WTC11 (cell line): ENCODE data around the gene COL1A1. TPM values are rescaled to one million over a fixed set of nuclear protein-coding genes. Genes with fewer than 3 reads are reported as not detected.
A peak's percentile ranks its signal among the peaks of the same experiment; 100 is the strongest.

Source experiments
- ATAC-seq: fragments of 200-7000 bp; cut with Tn5 transposase; 2 replicates; pipeline ENCODE4 v1.10.0; 2021; ENCODE audit warnings: mild to moderate bottlenecking, moderate library complexity
- CTCF ChIA-PET: fragments of 300-600 bp; sonication (Branson Sonifier 250); formaldehyde crosslinking; loops from one replicate; lab custom pipeline; 2021; ENCODE audit warnings: antibody characterized with exemption; lab: Charles Lee
- POLR2A ChIA-PET: fragments of 350-600 bp; sonication (Branson Sonifier 250); formaldehyde crosslinking; loops from one replicate; lab custom pipeline; 2021; ENCODE audit warnings: antibody characterized with exemption; lab: Charles Lee
- DNase-seq: peaks from one replicate; pipeline ENCODE4 v3.0.0; 2021; ENCODE audit warnings: low spot score
- H3K27ac Mint-ChIP-seq: 2 replicates; pipeline ENCODE4 v1.8.0; 2021; ENCODE audit warnings: mixed read lengths
- H3K27me3 Mint-ChIP-seq: 2 replicates; pipeline ENCODE4 v1.8.0; 2021; ENCODE audit warnings: low read depth, mild to moderate bottlenecking, moderate library complexity, mixed read lengths
- H3K36me3 Mint-ChIP-seq: 2 replicates; pipeline ENCODE4 v1.8.0; 2021; ENCODE audit warnings: mixed read lengths
- H3K4me1 Mint-ChIP-seq: 2 replicates; pipeline ENCODE4 v1.8.0; 2022; ENCODE audit warnings: mixed read lengths
- H3K4me3 Mint-ChIP-seq: 2 replicates; pipeline ENCODE4 v1.8.0; 2021; ENCODE audit warnings: mild to moderate bottlenecking, moderate library complexity, mixed read lengths
- H3K9me3 Mint-ChIP-seq: 2 replicates; pipeline ENCODE4 v1.8.0; 2021; ENCODE audit warnings: mixed read lengths
- AFF4 ChIP-seq: sonication (generic); formaldehyde crosslinking; IDR thresholded peaks from 2 replicates; pipeline ENCODE4 v1.8.1; 2023; ENCODE audit warnings: mild to moderate bottlenecking, missing genetic modification reagents, borderline replicate concordance
- ARID4B ChIP-seq: sonication (generic); formaldehyde crosslinking; IDR thresholded peaks from 2 replicates; pipeline ENCODE4 v1.8.0; 2023; ENCODE audit warnings: missing genetic modification reagents, mild to moderate bottlenecking, borderline replicate concordance
- ATF2 ChIP-seq: sonication (generic); formaldehyde crosslinking; IDR thresholded peaks from 2 replicates; pipeline ENCODE4 v1.8.1; 2022; ENCODE audit warnings: low read depth, missing genetic modification reagents, borderline replicate concordance
- CBFB ChIP-seq: sonication (generic); formaldehyde crosslinking; IDR thresholded peaks from 2 replicates; pipeline ENCODE4 v1.8.1; 2022; ENCODE audit warnings: mild to moderate bottlenecking, low read depth, missing genetic modification reagents
- E2F5 ChIP-seq: sonication (generic); formaldehyde crosslinking; IDR thresholded peaks from 2 replicates; pipeline ENCODE4 v1.8.1; 2022; ENCODE audit warnings: mild to moderate bottlenecking, moderate library complexity, missing genetic modification reagents
- FOXJ3 ChIP-seq: sonication (generic); formaldehyde crosslinking; IDR thresholded peaks from 2 replicates; pipeline ENCODE4 v1.9.0; 2021; ENCODE audit warnings: missing genetic modification reagents, mild to moderate bottlenecking, borderline replicate concordance
- MXD4 ChIP-seq: fragments of 250-450 bp; sonication (Bioruptor Pico); IDR thresholded peaks from 2 replicates; pipeline ENCODE4 v1.8.0; 2021; ENCODE audit warnings: mild to moderate bottlenecking, moderate library complexity, borderline replicate concordance
- NR3C1 ChIP-seq: sonication (generic); formaldehyde crosslinking; conservative IDR thresholded peaks from 2 replicates; pipeline ENCODE4 v1.8.1; 2023; ENCODE audit warnings: low read depth, mild to moderate bottlenecking, missing genetic modification reagents
- SMAD4 ChIP-seq: sonication (generic); formaldehyde crosslinking; IDR thresholded peaks from 2 replicates; pipeline ENCODE4 v1.8.0; 2022; ENCODE audit warnings: mild to moderate bottlenecking, missing genetic modification reagents
- SOX15 ChIP-seq: fragments of 250-450 bp; sonication (Bioruptor Pico); IDR thresholded peaks from 2 replicates; pipeline ENCODE4 v1.9.0; 2021; ENCODE audit warnings: mild to moderate bottlenecking
- USF1 ChIP-seq: sonication (generic); formaldehyde crosslinking; IDR thresholded peaks from 2 replicates; pipeline ENCODE4 v1.8.0; 2022; ENCODE audit warnings: mild to moderate bottlenecking, missing genetic modification reagents
- USF2 ChIP-seq: sonication (generic); formaldehyde crosslinking; IDR thresholded peaks from 2 replicates; pipeline ENCODE4 v1.8.1; 2023; ENCODE audit warnings: mild to moderate bottlenecking, missing genetic modification reagents, moderate library complexity
- ZNF121 ChIP-seq: sonication (generic); formaldehyde crosslinking; IDR thresholded peaks from 2 replicates; pipeline ENCODE4 v1.8.0; 2023; ENCODE audit warnings: missing genetic modification reagents
- ZNF263 ChIP-seq: sonication (generic); formaldehyde crosslinking; IDR thresholded peaks from 2 replicates; pipeline ENCODE4 v1.8.1; 2022; ENCODE audit warnings: low read depth, mild to moderate bottlenecking, moderate library complexity, missing genetic modification reagents
- total RNA-seq: library from RNA; stranded (reverse); gene quantifications from 3 replicates; pipeline ENCODE4 v1.2.3, GENCODE V29; 2021

Gene COL1A1
- total RNA-seq, 1 experiment from 2014 or later = 52.1 TPM

- peaks cover 19% of the 10 kb centered on the region for H3K27me3 Mint-ChIP-seq
- CTCF ChIA-PET = interaction anchor here (0.7 to 6.2 kb wide), 9 partner anchors 9 to 125 kb away, joined by 3 to 52 read pairs (median 4); partner anchors contain the start of genes PDK2 and TMEM92
- H3K9me3 Mint-ChIP-seq = no peaks in the 10 kb centered on the region
- H3K36me3 Mint-ChIP-seq = peaks cover 5% of the 10 kb centered on the region
- peaks cover 39% of the 10 kb centered on the region for H3K4me1 Mint-ChIP-seq
- ATAC-seq (no peak), DNase-seq (no peak)
- TF ChIP-seq E2F5 (no peak), ZNF263 (peak; percentile 86)
- H3K4me3 Mint-ChIP-seq = peak overlapping the region; percentile 80
- POLR2A ChIA-PET = no interaction called here
- no peak overlapping the region for H3K27ac Mint-ChIP-seq
These were observed 52.4 kb downstream of the COL1A1 start for GRCh38 chr17:50149091-50149416.

GRCh38 chr17:50148226-50149090 is 53.0 kb downstream of the COL1A1 start:
- peak overlapping the region; percentile 62 for H3K4me3 Mint-ChIP-seq
- no peaks in the 10 kb centered on the region for H3K9me3 Mint-ChIP-seq
- H3K36me3 Mint-ChIP-seq = peaks cover 6% of the 10 kb centered on the region
- no peak for ATAC-seq
- POLR2A ChIA-PET = interaction anchor here (0.9 kb wide), 1 partner anchor 10 kb away, joined by 3 read pairs; no protein-coding TSS in a partner anchor
- CTCF ChIA-PET = interaction anchor here (0.7 to 6.2 kb wide), 11 partner anchors 8 to 54 kb away, joined by 3 to 52 read pairs (median 7); partner anchors contain the start of genes PDK2 and SAMD14
- no peak overlapping the region for H3K27ac Mint-ChIP-seq
- DNase-seq = no peak
- H3K27me3 Mint-ChIP-seq = peaks cover 19% of the 10 kb centered on the region
- no peak for TF ChIP-seq CBFB (CRISPR knock-in tag)
- peak; percentile 68 for TF ChIP-seq USF2
- no peak for TF ChIP-seq ZNF121 (CRISPR knock-in tag)
- 0 out of 2 replicates have a peak, but pooled peaks have one; percentile 31 for TF ChIP-seq ARID4B (CRISPR knock-in tag)
- 0 out of 2 replicates have a peak, but pooled peaks have one; percentile 41 for TF ChIP-seq USF1 (CRISPR knock-in tag)
- no peak for TF ChIP-seq SMAD4 (CRISPR knock-in tag)
- H3K4me1 Mint-ChIP-seq = peaks cover 39% of the 10 kb centered on the region

- ChIA-PET CTCF (interaction anchor here (0.7 to 6.2 kb wide), 9 partner anchors 8 to 276 kb away, joined by 3 to 52 read pairs (median 11); partner anchors contain the start of genes PDK2 and SAMD14), POLR2A (interaction anchor here (0.9 kb wide), 1 partner anchor 9 kb away, joined by 3 read pairs; no protein-coding TSS in a partner anchor)
- DNase-seq = no peak
- no peaks in the 10 kb centered on the region for H3K9me3 Mint-ChIP-seq
- H3K4me3 Mint-ChIP-seq = peak overlapping the region; percentile 62
- H3K27ac Mint-ChIP-seq = no peak overlapping the region
- H3K36me3 Mint-ChIP-seq = peaks cover 8% of the 10 kb centered on the region
- H3K4me1 Mint-ChIP-seq = peaks cover 39% of the 10 kb centered on the region
- no peak for ATAC-seq
- H3K27me3 Mint-ChIP-seq = peaks cover 19% of the 10 kb centered on the region
- no peak for TF ChIP-seq NR3C1 (CRISPR knock-in tag)
- TF ChIP-seq AFF4 = no peak
- no peak for TF ChIP-seq USF2
- no peak for TF ChIP-seq MXD4
- TF ChIP-seq ATF2 = no peak
- TF ChIP-seq SOX15 (CRISPR knock-in tag) = no peak
- no peak for TF ChIP-seq FOXJ3 (CRISPR knock-in tag)
These were observed 53.6 kb downstream of the COL1A1 start for GRCh38 chr17:50147841-50148225.
